Activated naive CD8-positive, alpha-beta T cell (primary cell): ENCODE measurements around the gene SDHAF4.

Source experiments
- H3K27ac Mint-ChIP-seq: one replicate; pipeline ENCODE4 v1.8.0; 2021; ENCODE audit warnings: mixed read lengths
- H3K27me3 Mint-ChIP-seq: one replicate; pipeline ENCODE4 v1.8.0; 2021; ENCODE audit warnings: mixed read lengths
- H3K36me3 Mint-ChIP-seq: one replicate; pipeline ENCODE4 v1.8.0; 2021; ENCODE audit warnings: mixed read lengths
- H3K4me1 Mint-ChIP-seq: one replicate; pipeline ENCODE4 v1.8.0; 2021; ENCODE audit warnings: low read depth, mixed read lengths
- H3K4me3 Mint-ChIP-seq: one replicate; pipeline ENCODE4 v1.8.0; 2021; ENCODE audit warnings: mild to moderate bottlenecking, mixed read lengths
- H3K9me3 Mint-ChIP-seq: one replicate; pipeline ENCODE4 v1.8.0; 2021; ENCODE audit warnings: low read depth, mixed read lengths

SDHAF4 gene

GRCh38 chr6:70622461-70622860 is 55.7 kb downstream of the SDHAF4 start:
- Mint-ChIP-seq H3K4me3 (no peak overlapping the region), H3K27ac (no peak overlapping the region), H3K9me3 (no peaks in the 10 kb centered on the region), H3K4me1 (no peaks in the 10 kb centered on the region), H3K27me3 (no peaks in the 10 kb centered on the region), H3K36me3 (peaks cover 4% of the 10 kb centered on the region)

DNA sequence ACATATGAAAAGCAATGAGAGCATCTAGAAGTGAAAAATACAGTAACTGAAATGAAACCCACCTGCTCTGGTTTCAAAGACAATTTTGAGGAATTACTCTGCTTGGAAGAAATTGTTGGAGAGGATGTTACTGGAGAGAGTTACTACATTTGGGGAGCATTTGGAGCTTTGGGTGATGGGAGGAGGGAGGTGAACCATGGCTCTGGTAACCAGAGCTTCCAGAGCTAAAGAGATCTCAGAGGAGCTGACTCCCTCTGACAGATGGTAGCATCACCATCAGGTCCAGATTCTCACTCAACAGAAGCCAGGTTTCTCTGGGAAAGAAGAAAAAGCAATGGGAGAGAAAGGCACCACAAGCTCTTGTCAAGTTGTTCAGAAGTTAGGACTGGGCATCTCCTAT is 58.7 kb downstream of the SDHAF4 start:
- Mint-ChIP-seq H3K9me3 (no peaks in the 10 kb centered on the region), H3K27me3 (peaks cover 1% of the 10 kb centered on the region), H3K4me3 (no peak overlapping the region), H3K4me1 (no peaks in the 10 kb centered on the region), H3K27ac (no peak overlapping the region), H3K36me3 (peaks cover 4% of the 10 kb centered on the region)

DNA sequence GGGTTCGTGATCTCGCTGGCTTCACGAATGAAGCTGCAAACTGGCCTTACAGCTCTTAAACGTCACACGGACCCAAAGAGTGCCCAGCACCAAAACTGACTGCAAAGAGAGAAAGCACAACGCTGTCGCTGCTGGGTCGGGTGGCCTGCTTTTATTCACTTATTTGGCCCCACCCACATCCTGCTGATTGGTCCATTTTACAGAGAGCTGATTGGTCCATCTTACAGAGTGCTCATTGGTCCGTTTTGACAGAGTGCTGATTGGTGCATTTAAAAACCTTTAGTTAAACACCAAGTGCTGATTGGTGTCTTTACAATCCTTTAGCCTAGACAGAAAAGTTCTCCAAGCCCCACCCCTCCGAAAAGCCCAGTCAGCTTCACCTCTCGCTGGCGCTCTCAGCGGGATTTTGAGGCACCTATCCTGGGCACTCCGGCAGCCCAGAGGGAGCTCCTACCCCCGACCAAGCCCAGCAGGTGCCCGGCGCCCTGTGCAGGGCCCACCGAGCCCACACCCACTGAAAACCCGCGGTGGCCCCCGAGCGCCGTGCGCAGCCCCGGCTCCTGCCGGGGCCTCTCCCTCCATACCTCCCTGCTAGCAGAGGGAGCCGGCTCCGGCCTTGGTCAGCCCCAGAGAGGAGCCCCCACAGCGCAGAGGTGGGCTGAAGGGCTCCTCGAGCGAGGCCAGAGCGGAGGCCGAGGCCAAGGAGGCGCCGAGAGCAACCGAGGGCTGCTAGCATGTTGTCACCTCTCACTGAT is 60.9 kb downstream of the SDHAF4 start:
- H3K4me3 Mint-ChIP-seq = no peak overlapping the region
- H3K9me3 Mint-ChIP-seq = no peaks in the 10 kb centered on the region
- H3K36me3 Mint-ChIP-seq = peaks cover 4% of the 10 kb centered on the region
- H3K4me1 Mint-ChIP-seq = no peaks in the 10 kb centered on the region
- H3K27me3 Mint-ChIP-seq = peaks cover 1% of the 10 kb centered on the region
- H3K27ac Mint-ChIP-seq = no peak overlapping the region

DNA sequence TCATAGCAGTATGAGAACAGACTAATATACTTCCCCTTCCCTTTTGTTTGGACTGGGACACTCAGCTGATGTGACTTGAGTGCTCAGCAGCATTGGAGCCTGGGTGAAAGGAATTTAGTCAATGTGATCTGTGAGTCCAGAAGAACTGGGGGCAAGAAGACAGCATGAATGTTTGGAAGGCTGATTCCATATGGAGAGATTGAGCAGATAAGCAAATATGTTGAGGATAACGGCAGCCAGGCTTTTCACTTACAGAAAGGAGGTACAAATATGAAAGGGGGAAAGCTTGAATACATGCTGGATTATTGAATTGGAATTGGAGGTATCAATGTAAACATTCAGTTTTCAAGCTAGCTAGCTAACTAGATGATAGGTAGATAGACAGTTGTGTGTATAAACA is 63.2 kb downstream of the SDHAF4 start:
- H3K4me3 Mint-ChIP-seq = no peak overlapping the region
- H3K4me1 Mint-ChIP-seq = no peaks in the 10 kb centered on the region
- H3K9me3 Mint-ChIP-seq = no peaks in the 10 kb centered on the region
- no peak overlapping the region for H3K27ac Mint-ChIP-seq
- H3K36me3 Mint-ChIP-seq = no peaks in the 10 kb centered on the region
- peaks cover 1% of the 10 kb centered on the region for H3K27me3 Mint-ChIP-seq

- Mint-ChIP-seq H3K4me1 (no peaks in the 10 kb centered on the region), H3K36me3 (no peaks in the 10 kb centered on the region), H3K4me3 (no peak overlapping the region), H3K27me3 (peaks cover 1% of the 10 kb centered on the region), H3K9me3 (no peaks in the 10 kb centered on the region), H3K27ac (no peak overlapping the region)
These were observed 67.1 kb downstream of the SDHAF4 start for GRCh38 chr6:70633870-70634269.

DNA sequence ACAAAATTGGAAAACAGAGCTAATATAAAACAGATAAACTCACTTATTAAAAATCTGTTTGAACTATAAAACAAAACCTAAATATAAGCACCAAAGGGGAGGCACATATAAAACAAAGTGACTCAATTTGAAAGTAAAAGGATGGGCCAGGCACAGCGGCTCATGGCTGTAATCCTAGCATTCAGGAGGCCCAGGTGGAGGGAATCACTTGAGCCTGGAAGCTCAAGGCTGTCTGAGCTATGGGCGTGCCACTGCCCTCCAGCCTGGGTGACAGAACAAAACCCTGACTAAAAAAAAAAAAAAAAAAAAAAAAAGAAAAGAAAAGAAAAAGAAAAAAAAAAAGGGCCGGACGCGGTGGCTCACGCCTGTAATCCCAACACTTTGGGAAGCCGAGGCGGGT is 69.9 kb downstream of the SDHAF4 start:
- Mint-ChIP-seq H3K9me3 (no peaks in the 10 kb centered on the region), H3K27me3 (no peaks in the 10 kb centered on the region), H3K27ac (no peak overlapping the region), H3K36me3 (no peaks in the 10 kb centered on the region), H3K4me1 (no peaks in the 10 kb centered on the region), H3K4me3 (no peak overlapping the region)

DNA sequence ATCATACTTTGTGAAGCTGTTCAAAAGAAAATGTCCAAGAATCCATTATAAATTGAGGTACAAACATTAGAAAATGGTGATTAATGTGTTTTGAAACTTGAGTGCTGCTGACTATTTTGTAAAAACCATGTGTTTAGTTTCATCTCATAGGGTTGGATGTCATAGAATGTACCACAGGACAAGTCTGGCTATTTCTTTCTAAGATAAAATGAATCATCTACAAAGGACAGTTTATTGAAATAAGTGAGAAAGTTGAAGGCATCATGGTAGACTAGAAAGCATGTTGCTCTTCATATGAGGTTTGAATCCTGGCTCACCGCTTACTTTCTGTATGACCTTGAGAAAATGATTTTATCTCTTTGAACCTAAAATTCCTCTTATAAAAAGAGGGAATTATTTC is 71.7 kb downstream of the SDHAF4 start:
- no peaks in the 10 kb centered on the region for H3K9me3 Mint-ChIP-seq
- no peaks in the 10 kb centered on the region for H3K4me1 Mint-ChIP-seq
- H3K4me3 Mint-ChIP-seq = no peak overlapping the region
- no peaks in the 10 kb centered on the region for H3K36me3 Mint-ChIP-seq
- H3K27ac Mint-ChIP-seq = no peak overlapping the region
- H3K27me3 Mint-ChIP-seq = no peaks in the 10 kb centered on the region
